Vagina (tissue), 2 donors: ENCODE measurements around the gene ERCC5.

Experiments used
- POLR2A ChIP-seq, 2 donors: fragments of 450-650 bp; IDR thresholded peaks; one replicate each; pipeline ENCODE4 v1.6.1; 2017; ENCODE audit warnings: antibody characterized with exemption in 2 of 2, mild to moderate bottlenecking in 2 of 2, moderate library complexity in 2 of 2
- POLR2AphosphoS5 ChIP-seq, 2 donors: sonication (generic); formaldehyde crosslinking; IDR thresholded peaks; one replicate each; pipeline ENCODE4 v1.9.0; 2017; ENCODE audit warnings: antibody characterized with exemption in 2 of 2, mild to moderate bottlenecking in 2 of 2, low read depth in 1 of 2; ENCODE audit not compliant: insufficient read depth in 1 of 2
- TF ChIP-seq, protein P1 (sequence below), 3 experiments: fragments of 450-650 bp in 2 of 3; fragments of 200-600 bp in 1 of 3; sonication (generic) in 1 of 3; IDR thresholded peaks; one replicate each; pipeline ENCODE4 v1.5.1; 2017 to 2019; ENCODE audit warnings: antibody characterized with exemption in 3 of 3, mild to moderate bottlenecking in 2 of 3, moderate library complexity in 2 of 3

DNA sequence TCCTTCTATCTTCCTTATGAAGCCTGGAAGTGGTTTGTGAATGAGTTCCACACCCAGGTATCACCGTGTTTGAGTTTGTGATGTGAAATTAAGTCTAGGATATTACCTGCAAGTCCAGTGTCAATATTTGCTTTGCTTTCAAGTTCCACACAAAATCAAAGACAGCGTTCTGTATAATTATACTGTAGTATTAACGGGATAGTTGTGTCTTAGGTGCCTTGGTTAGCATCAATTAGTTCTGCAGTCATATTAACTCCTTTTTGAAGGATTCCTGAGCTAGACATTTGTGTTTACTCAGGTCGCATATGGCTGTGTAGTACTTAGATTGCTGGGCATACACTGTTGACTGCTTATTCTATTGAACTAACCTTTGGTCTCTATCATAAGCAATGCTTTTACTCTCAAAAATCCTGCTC, 54.4 kb downstream of the ERCC5 start:
- TF ChIP-seq, protein P1, sequence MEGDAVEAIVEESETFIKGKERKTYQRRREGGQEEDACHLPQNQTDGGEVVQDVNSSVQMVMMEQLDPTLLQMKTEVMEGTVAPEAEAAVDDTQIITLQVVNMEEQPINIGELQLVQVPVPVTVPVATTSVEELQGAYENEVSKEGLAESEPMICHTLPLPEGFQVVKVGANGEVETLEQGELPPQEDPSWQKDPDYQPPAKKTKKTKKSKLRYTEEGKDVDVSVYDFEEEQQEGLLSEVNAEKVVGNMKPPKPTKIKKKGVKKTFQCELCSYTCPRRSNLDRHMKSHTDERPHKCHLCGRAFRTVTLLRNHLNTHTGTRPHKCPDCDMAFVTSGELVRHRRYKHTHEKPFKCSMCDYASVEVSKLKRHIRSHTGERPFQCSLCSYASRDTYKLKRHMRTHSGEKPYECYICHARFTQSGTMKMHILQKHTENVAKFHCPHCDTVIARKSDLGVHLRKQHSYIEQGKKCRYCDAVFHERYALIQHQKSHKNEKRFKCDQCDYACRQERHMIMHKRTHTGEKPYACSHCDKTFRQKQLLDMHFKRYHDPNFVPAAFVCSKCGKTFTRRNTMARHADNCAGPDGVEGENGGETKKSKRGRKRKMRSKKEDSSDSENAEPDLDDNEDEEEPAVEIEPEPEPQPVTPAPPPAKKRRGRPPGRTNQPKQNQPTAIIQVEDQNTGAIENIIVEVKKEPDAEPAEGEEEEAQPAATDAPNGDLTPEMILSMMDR (IDR thresholded peaks at IDR 0.05): no peak
- TF ChIP-seq POLR2A (IDR thresholded peaks at IDR 0.05) (no peak), POLR2AphosphoS5 (IDR thresholded peaks at IDR 0.05; ENCODE audit: insufficient read depth in 1 of 2, low read depth in 1 of 2) (no peak)
